Right renal pelvis (tissue), 4 donors: ENCODE results near the gene ZCWPW1. TPM values are rescaled to one million over a fixed set of nuclear protein-coding genes. Genes with fewer than 3 reads are reported as not detected.
"Not testable (repeated sequence)": the region's sequence is repeated elsewhere in the genome, so short reads cannot be mapped to it uniquely, and the experiment has no call there.

ENCODE experiments used
- DNase-seq, 4 donors: peaks; one replicate each; pipeline ENCODE4 v3.0.0-alpha.2; 2013; ENCODE audit warnings: low read depth in 4 of 4, low spot score in 3 of 4, missing footprints in 1 of 4
- polyA plus RNA-seq, 4 donors: library from polyadenylated mRNA; unstranded; fragments of 120-200 nt; gene quantifications; one replicate each; pipeline ENCODE4 v1.2.1, GENCODE V29; 2013; ENCODE audit not compliant: insufficient read length in 4 of 4

The ZCWPW1 gene
- polyA plus RNA-seq, 4 donors: 5.3 to 6.7 (median 5.6) TPM

GRCh38 chr7:100378114-100378755 lies 50.3 kb downstream of the ZCWPW1 start:
- no peak for DNase-seq

- no peak for DNase-seq
Measured at GRCh38 chr7:100376066-100376465, 52.4 kb downstream of the ZCWPW1 start.

GRCh38 chr7:100374601-100375000 lies 53.9 kb downstream of the ZCWPW1 start:
- no peak for DNase-seq

GRCh38 chr7:100373870-100374598 lies 54.5 kb downstream of the ZCWPW1 start:
- DNase-seq: peak in 1 of 4 donors; percentile 10

- DNase-seq: no peak
Measured at GRCh38 chr7:100373261-100373831, 55.2 kb downstream of the ZCWPW1 start, which contains the start of gene PILRA. TSS of gene PILRA (plus strand) at chr7:100373487. CDS start at chr7:100373657, 170 bp downstream.

GRCh38 chr7:100372694-100373093 lies 55.8 kb downstream of the ZCWPW1 start:
- no peak for DNase-seq

GRCh38 chr7:100372256-100372655 lies 56.2 kb downstream of the ZCWPW1 start:
- no peak for DNase-seq

- no peak for DNase-seq
Measured at GRCh38 chr7:100371561-100372171, 56.8 kb downstream of the ZCWPW1 start.

GRCh38 chr7:100370746-100371145 lies 57.8 kb downstream of the ZCWPW1 start:
- no peak for DNase-seq

GRCh38 chr7:100370303-100370702 lies 58.2 kb downstream of the ZCWPW1 start:
- no peak for DNase-seq

GRCh38 chr7:100369105-100369504 lies 59.4 kb downstream of the ZCWPW1 start:
- no peak for DNase-seq

- DNase-seq: no peak
Measured at GRCh38 chr7:100367676-100368613, 60.6 kb downstream of the ZCWPW1 start.

GRCh38 chr7:100367251-100367620 lies 61.3 kb downstream of the ZCWPW1 start:
- DNase-seq: no peak

- DNase-seq: no peak
Measured at GRCh38 chr7:100366411-100367250, 61.9 kb downstream of the ZCWPW1 start.

GRCh38 chr7:100365998-100366367 lies 62.5 kb downstream of the ZCWPW1 start:
- not testable (repeated sequence) for DNase-seq

- DNase-seq: no peak
Measured at GRCh38 chr7:100364480-100364879, 64.0 kb downstream of the ZCWPW1 start.

- DNase-seq: not testable (repeated sequence)
Measured at GRCh38 chr7:100363797-100364196, 64.7 kb downstream of the ZCWPW1 start.

GRCh38 chr7:100363098-100363497 lies 65.4 kb downstream of the ZCWPW1 start:
- DNase-seq: no peak

GRCh38 chr7:100360135-100360854 lies 68.2 kb downstream of the ZCWPW1 start:
- DNase-seq: no peak
